Naive B cell (primary cell): Measurements from ENCODE around the gene KRT17. TPM values are rescaled to one million over a fixed set of nuclear protein-coding genes. Genes with fewer than 3 reads are reported as not detected.

Experiments
- polyA plus RNA-seq, 6 donors: library from polyadenylated mRNA; unstranded; fragments of 300-500 nt; fragmentation: Illumina TruSeq; gene quantifications; one replicate each; pipeline ENCODE4 v1.2.3, GENCODE V29; 2021; ENCODE audit warnings: low read depth in 6 of 6

The KRT17 gene
- polyA plus RNA-seq, 6 donors from 2014 or later = not detected

Other genes with a start within 250 kb of the KRT17 start
- gene KRT34, start 242.3 kb downstream of the KRT17 start, polyA plus RNA-seq = not detected
- not detected for gene KRT31, start 227.0 kb downstream of the KRT17 start, polyA plus RNA-seq
- gene KRT37, start 200.0 kb downstream of the KRT17 start, polyA plus RNA-seq = not detected
- gene KRT38, start 183.6 kb downstream of the KRT17 start, polyA plus RNA-seq = not detected
- not detected for gene KRT32, start 157.2 kb downstream of the KRT17 start, polyA plus RNA-seq
- gene KRT35, start 143.4 kb downstream of the KRT17 start, polyA plus RNA-seq = not detected
- gene KRT36, start 134.7 kb downstream of the KRT17 start, polyA plus RNA-seq = not detected
- gene KRT13, start 119.0 kb downstream of the KRT17 start, polyA plus RNA-seq = not detected
- not detected for gene KRT15, start 105.7 kb downstream of the KRT17 start, polyA plus RNA-seq
- gene KRT19, start 96.3 kb downstream of the KRT17 start, polyA plus RNA-seq = not detected
- not detected for gene KRT9, start 52.5 kb downstream of the KRT17 start, polyA plus RNA-seq
- not detected for gene KRT14, start 37.7 kb downstream of the KRT17 start, polyA plus RNA-seq
- not detected for gene KRT16, start 11.8 kb downstream of the KRT17 start, polyA plus RNA-seq
- gene EIF1, start 64.3 kb upstream of the KRT17 start, polyA plus RNA-seq = 1,000 to 10,000 TPM; 1,122 to 1,685 (median 1,504) TPM
- gene GAST, start 87.8 kb upstream of the KRT17 start, polyA plus RNA-seq = not detected
- not detected for gene HAP1, start 110.1 kb upstream of the KRT17 start, polyA plus RNA-seq
- gene JUP, start 162.1 kb upstream of the KRT17 start, polyA plus RNA-seq = 100 to 1,000 TPM in 2 of 6 donors, 10 to 100 TPM in 4; 32.9 to 123 (median 51.0) TPM
- 1 to 10 TPM in 2 of 6 donors, under 1 TPM in 4; 0.39 to 2.9 (median 0.87) TPM for gene P3H4, start 187.4 kb upstream of the KRT17 start, polyA plus RNA-seq
- not detected for gene FKBP10, start 188.4 kb upstream of the KRT17 start, polyA plus RNA-seq
- 10 to 100 TPM; 28.9 to 49.8 (median 37.8) TPM for gene NT5C3B, start 211.7 kb upstream of the KRT17 start, polyA plus RNA-seq
- not detected for gene KLHL10, start 213.2 kb upstream of the KRT17 start, polyA plus RNA-seq
- gene KLHL11, start 240.8 kb upstream of the KRT17 start, polyA plus RNA-seq = 1 to 10 TPM; 3.6 to 9.8 (median 6.7) TPM